DND-41 (cell line): Measurements from ENCODE around the gene CSNK2A1.

Source experiments
- ATAC-seq: fragments of 200-7000 bp; cut with Tn5 transposase; 3 replicates; pipeline ENCODE4 v1.9.1; 2021; ENCODE audit warnings: low read depth; ENCODE audit not compliant: insufficient read depth
- DNase-seq: peaks from one replicate; pipeline ENCODE4 v3.0.0-alpha.2; 2020
- H2AFZ ChIP-seq: 2 replicates; pipeline ENCODE4 v1.6.0; 2012; ENCODE audit warnings: low read depth, low read length
- H3K27ac ChIP-seq: 2 replicates; pipeline ENCODE4 v1.5.1; 2012; ENCODE audit warnings: low read length, inconsistent platforms
- H3K27me3 ChIP-seq: fragments of 200-600 bp; sonication (generic); 2 replicates; pipeline ENCODE4 v1.6.0; 2012; ENCODE audit warnings: low read length, mild to moderate bottlenecking, inconsistent platforms; ENCODE audit not compliant: insufficient read depth, poor library complexity
- H3K36me3 ChIP-seq: 2 replicates; pipeline ENCODE4 v1.5.1; 2012; ENCODE audit warnings: low read length, inconsistent platforms; ENCODE audit not compliant: insufficient read depth
- H3K4me1 ChIP-seq: 2 replicates; pipeline ENCODE4 v1.5.1; 2012; ENCODE audit warnings: mild to moderate bottlenecking, low read length; ENCODE audit not compliant: insufficient read depth
- H3K4me2 ChIP-seq: 2 replicates; pipeline ENCODE4 v1.6.0; 2012; ENCODE audit warnings: mild to moderate bottlenecking, moderate library complexity, low read length, inconsistent platforms; ENCODE audit not compliant: insufficient read depth
- H3K4me3 ChIP-seq, 2 experiments: fragments of 200-600 bp in 1 of 2; shearing (Covaris generic) in 1 of 2; 2 replicates each; pipeline ENCODE4 v1.5.1; 2012 to 2016; ENCODE audit warnings: inconsistent platforms in 2 of 2, low read length in 2 of 2, mild to moderate bottlenecking in 2 of 2, low read depth in 1 of 2, moderate library complexity in 1 of 2
- H3K79me2 ChIP-seq: 2 replicates; pipeline ENCODE4 v1.6.0; 2012; ENCODE audit warnings: low read length, inconsistent platforms; ENCODE audit not compliant: insufficient read depth
- H3K9ac ChIP-seq: 2 replicates; pipeline ENCODE4 v1.6.0; 2012; ENCODE audit warnings: low read depth, mild to moderate bottlenecking, inconsistent platforms, low read length, moderate library complexity
- H3K9me3 ChIP-seq: 2 replicates; pipeline ENCODE4 v1.5.1; 2012; ENCODE audit warnings: low read length, moderate library complexity, mild to moderate bottlenecking, inconsistent platforms; ENCODE audit not compliant: insufficient read depth, severe bottlenecking
- H4K20me1 ChIP-seq: 2 replicates; pipeline ENCODE4 v1.6.0; 2012; ENCODE audit warnings: low read length; ENCODE audit not compliant: insufficient read depth
- EZH2 ChIP-seq: IDR thresholded peaks from 3 replicates; pipeline ENCODE4 v1.6.1; 2012; ENCODE audit warnings: borderline replicate concordance, low read depth, mild to moderate bottlenecking, moderate library complexity, low read length, inconsistent platforms; ENCODE audit not compliant: severe bottlenecking
- TF ChIP-seq, protein P1 (sequence below): IDR thresholded peaks from 2 replicates; pipeline ENCODE4 v1.5.1; 2012; ENCODE audit warnings: borderline replicate concordance, low read length, moderate library complexity, mild to moderate bottlenecking; ENCODE audit not compliant: poor library complexity, severe bottlenecking; ENCODE audit errors: extremely low read depth

The CSNK2A1 gene

DNA sequence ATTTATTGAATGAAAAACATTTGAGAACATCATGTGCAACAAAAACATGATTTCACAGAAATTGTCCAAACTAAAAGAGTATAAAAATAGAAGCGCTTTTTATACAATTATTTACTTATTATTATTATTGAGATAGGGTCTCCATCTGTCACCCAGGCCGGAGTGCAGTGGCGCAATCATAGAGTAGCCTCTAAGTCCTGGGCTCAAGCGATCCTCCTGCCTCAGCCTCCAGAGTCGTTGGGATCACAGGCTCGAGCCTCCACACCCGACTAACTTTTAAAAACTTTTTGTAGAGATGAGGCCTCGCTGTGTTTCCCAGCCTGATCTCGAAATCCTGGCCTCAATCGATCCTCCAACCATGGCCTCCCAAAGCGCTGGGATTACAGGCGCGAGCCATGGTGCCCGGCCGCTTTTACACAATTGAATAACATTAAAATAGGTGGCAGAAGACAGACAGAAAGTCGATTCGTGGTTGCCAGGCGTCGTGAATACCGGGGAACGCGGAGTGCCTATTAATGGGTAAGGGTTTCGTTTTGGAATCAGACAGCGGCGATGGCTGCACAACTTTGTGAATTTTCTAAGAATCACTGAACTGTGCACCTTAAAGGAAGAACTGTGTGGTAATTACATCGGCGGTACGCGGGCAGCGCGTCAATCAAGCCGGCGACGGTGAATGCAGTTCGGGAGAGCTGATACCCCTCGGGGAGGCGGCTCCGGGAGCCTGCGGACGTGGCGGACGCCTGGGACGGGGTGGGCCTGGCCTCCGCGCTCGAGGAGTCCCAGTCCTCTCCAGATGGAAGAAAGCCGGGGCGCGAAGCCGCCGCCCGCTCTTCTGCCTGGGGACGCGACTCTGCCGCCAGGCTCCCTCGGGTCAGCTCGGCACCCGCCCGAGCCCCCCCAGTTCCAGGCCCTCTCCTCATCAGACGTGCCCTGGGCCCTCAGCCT, 82.1 kb downstream of the CSNK2A1 start:
- peaks cover 36% of the 10 kb centered on the region for H3K4me1 ChIP-seq
- peak; percentile 61 for DNase-seq
- peak overlapping the region; percentile 70 for H3K9ac ChIP-seq
- H3K27me3 ChIP-seq, result no peaks in the 10 kb centered on the region
- TF ChIP-seq, protein P1, sequence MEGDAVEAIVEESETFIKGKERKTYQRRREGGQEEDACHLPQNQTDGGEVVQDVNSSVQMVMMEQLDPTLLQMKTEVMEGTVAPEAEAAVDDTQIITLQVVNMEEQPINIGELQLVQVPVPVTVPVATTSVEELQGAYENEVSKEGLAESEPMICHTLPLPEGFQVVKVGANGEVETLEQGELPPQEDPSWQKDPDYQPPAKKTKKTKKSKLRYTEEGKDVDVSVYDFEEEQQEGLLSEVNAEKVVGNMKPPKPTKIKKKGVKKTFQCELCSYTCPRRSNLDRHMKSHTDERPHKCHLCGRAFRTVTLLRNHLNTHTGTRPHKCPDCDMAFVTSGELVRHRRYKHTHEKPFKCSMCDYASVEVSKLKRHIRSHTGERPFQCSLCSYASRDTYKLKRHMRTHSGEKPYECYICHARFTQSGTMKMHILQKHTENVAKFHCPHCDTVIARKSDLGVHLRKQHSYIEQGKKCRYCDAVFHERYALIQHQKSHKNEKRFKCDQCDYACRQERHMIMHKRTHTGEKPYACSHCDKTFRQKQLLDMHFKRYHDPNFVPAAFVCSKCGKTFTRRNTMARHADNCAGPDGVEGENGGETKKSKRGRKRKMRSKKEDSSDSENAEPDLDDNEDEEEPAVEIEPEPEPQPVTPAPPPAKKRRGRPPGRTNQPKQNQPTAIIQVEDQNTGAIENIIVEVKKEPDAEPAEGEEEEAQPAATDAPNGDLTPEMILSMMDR, result no peak
- no peak for TF ChIP-seq EZH2
- peaks cover 56% of the 10 kb centered on the region for H3K79me2 ChIP-seq
- no peaks in the 10 kb centered on the region; the same call in 1 of the 2 replicates for H3K36me3 ChIP-seq
- peaks cover 48% of the 10 kb centered on the region for H4K20me1 ChIP-seq
- peak overlapping the region; percentile 79 for H3K27ac ChIP-seq
- H3K4me3 ChIP-seq, result peak overlapping the region; percentile 60 to 78; a peak in 3 of 4 replicates
- peak; percentile 57 for ATAC-seq
- H3K4me2 ChIP-seq, result peak overlapping the region; percentile 90
- H2AFZ ChIP-seq, result peak overlapping the region; percentile 65
- no peaks in the 10 kb centered on the region for H3K9me3 ChIP-seq

DNA sequence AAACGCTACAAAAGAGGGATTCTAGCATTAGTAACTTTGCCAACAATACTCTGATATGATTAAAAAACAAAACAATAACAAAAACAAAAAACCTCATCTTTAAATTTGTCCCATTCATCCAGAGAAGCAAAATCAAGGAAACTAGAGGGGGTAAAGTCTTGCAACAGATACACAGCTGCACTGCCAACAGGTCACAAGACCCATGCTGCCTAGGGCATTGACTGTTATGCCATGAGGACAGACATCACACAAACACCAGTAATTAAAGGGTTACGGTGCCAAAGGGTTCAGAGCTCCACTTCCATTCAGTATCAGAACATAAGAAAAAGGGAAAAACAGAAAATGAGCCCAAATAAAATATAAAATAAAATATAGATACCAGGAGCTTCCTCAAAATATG, 82.9 kb downstream of the CSNK2A1 start:
- Histone ChIP-seq H3K9ac (peak overlapping the region; percentile 70), H4K20me1 (peaks cover 54% of the 10 kb centered on the region), H3K4me1 (peaks cover 36% of the 10 kb centered on the region), H3K36me3 (no peaks in the 10 kb centered on the region; the same call in 1 of the 2 replicates), H3K9me3 (no peaks in the 10 kb centered on the region), H2AFZ (no peak overlapping the region), H3K79me2 (peaks cover 64% of the 10 kb centered on the region), H3K27me3 (no peaks in the 10 kb centered on the region), H3K27ac (no peak overlapping the region), H3K4me2 (peak overlapping the region; percentile 90), H3K4me3 (peak overlapping the region; percentile 2 to 78; a peak in 3 of 4 replicates)
- no peak for TF ChIP-seq EZH2
- TF ChIP-seq, protein P1, result no peak
- ATAC-seq (no peak), DNase-seq (no peak)

DNA sequence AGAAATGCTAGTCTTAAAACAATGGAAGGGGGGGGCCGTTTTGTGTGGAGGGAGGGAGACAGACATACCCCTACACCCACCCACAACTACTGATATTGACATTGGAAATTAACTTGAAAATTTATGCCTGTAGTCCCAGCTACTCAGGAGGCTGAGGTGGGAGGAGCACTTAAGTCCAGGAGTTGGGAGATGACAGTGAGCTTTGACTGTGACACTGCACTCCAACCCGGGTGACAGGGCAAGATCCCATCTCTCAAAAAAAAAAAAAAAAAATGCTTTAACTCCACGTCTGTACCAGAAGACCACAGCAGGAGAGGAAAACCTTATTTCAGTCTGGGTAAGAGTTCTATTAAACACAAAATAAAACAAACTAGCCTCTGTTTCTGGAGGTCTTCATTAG, 83.4 kb downstream of the CSNK2A1 start:
- Histone ChIP-seq H3K4me3 (peak overlapping the region in 1 of 2 experiments; percentile 78; a peak in 2 of 4 replicates), H3K27ac (no peak overlapping the region), H3K9me3 (no peaks in the 10 kb centered on the region), H3K79me2 (peaks cover 68% of the 10 kb centered on the region), H3K4me1 (peaks cover 36% of the 10 kb centered on the region), H4K20me1 (peaks cover 56% of the 10 kb centered on the region), H3K36me3 (no peaks in the 10 kb centered on the region; the same call in 1 of the 2 replicates), H2AFZ (no peak overlapping the region), H3K4me2 (peak overlapping the region; percentile 90), H3K27me3 (no peaks in the 10 kb centered on the region), H3K9ac (peak overlapping the region; percentile 70)
- ATAC-seq (no peak), DNase-seq (no peak)
- TF ChIP-seq, protein P1, result no peak
- no peak for TF ChIP-seq EZH2
